GM12873 (cell line): ENCODE data around the gene HTRA1.

ENCODE experiments used
- TF ChIP-seq, protein P1 (sequence below): IDR thresholded peaks from 2 replicates; pipeline ENCODE4 v1.5.1; 2012; ENCODE audit warnings: low read depth, mild to moderate bottlenecking, moderate library complexity, low read length, control low read depth; ENCODE audit not compliant: insufficient read depth; ENCODE audit errors: missing control alignments

The HTRA1 gene

DNA sequence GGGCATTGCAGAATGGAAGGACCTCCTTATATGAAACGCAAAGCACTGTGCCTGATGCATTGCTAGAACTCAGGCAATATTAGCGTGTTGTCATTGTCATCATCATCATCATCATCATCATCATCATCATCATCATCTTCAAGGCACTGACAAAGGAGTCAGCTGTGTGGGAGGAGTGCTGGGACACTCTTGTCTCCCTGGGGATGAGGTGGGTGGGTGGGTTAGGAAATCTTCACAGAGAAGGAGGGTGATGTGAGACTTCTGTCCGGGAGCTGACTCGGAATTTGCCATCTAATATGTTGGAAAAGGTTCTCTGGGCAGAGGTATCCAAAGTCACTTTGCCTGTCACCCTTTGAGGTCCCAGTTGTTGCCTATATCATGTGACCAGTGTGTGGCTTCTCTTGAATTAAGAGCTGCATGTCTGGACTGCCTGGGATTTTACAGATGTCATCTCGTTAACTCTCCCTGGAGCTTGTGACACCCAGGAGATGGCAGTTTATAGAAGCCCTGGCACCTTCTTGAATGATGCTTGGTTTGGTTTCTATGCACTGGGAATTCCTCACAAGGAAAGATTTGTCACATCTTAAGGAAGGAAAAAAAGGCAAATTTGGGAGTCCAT, 7.1 kb downstream of the HTRA1 start:
- TF ChIP-seq, protein P1, sequence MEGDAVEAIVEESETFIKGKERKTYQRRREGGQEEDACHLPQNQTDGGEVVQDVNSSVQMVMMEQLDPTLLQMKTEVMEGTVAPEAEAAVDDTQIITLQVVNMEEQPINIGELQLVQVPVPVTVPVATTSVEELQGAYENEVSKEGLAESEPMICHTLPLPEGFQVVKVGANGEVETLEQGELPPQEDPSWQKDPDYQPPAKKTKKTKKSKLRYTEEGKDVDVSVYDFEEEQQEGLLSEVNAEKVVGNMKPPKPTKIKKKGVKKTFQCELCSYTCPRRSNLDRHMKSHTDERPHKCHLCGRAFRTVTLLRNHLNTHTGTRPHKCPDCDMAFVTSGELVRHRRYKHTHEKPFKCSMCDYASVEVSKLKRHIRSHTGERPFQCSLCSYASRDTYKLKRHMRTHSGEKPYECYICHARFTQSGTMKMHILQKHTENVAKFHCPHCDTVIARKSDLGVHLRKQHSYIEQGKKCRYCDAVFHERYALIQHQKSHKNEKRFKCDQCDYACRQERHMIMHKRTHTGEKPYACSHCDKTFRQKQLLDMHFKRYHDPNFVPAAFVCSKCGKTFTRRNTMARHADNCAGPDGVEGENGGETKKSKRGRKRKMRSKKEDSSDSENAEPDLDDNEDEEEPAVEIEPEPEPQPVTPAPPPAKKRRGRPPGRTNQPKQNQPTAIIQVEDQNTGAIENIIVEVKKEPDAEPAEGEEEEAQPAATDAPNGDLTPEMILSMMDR, result no peak

DNA sequence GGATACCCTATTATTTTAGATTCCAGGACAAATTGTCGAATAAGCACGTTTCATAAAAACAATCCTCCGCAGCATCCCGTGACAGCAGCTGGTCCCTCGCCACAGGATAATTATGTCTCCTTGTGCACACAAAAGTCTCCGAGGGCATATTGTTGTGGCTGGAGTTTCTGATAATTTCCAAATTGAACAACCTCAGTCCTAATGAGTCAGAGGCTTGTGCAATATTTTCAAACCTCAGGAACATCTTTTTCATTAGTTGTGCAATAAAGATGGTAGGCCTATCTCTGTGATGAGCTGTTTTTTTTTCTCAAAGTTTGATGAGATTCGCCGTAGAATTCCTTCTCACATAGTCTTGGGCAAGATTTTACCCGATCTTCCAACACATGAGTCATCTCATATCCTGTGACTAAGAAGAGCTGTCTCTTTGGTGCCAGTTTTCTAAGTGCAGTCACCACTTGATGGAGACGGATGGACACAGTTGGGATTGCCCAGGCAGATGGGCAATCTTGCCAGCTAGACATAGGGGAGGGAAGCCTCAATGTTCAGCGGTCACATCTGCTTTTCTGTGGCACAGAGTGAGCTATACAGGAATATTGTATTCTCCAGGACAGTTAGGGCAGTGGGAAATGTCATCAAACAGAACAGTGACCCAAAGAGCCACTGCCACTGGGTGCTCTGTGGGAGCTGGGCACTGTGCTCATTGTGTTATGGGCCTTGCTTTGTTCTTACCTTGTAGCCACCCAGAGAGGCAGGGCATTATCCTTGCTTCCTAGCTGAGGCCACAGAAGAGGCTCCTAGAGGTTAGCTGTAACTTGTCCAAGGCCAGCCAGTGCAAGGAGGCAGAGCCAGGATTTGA, 7.8 kb downstream of the HTRA1 start:
- TF ChIP-seq, protein P1, result no peak

DNA sequence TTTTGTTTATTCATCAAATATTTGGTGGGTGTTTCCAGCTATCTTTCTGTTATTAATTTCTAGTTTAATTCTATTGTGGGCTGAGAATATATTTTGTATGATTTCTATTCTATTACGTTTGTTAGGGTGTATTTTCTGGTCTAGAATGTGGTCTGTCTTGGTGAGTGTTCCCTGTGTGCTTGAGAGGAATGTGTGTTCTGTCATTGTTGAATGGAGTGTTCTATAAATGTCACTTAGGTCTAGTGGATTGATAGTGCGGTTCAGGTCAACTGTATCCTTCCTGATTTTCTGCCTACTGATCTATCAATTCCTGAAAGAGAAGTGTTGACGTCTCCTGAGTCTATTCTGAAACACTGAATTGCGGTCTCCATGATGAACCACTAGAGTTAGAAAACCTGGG, 8.5 kb downstream of the HTRA1 start:
- TF ChIP-seq, protein P1, result no peak

DNA sequence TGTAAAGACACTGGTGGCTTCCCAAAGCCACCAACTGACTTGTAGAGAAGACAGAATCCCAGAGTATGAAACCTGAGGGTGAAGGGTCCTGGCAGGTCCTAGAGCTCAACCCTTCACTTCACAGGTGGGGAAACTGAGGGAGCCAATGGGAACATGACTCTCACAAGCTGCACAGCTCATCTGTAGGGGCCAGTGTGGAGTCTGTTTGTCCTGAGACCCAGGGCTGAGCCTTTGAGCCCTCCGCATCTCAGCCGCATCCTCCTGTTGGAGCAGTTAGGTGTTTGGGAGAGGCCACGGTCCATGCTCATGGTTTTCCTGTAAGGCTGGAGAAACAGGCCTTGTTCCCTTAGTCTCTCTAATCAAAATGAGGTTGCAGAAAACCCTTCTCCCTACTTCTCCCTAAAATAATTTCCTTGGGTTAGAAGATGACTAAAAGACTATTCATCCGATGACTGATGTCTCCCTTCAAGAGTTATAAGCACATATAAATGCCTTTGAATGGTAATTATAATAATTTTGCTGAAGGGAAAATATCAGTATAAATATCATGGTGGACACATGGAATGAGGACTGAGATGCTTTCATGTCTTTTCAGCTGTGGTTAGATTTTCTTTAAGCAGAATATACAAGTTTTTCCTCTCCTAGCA, 10.3 kb downstream of the HTRA1 start:
- TF ChIP-seq, protein P1, result no peak

DNA sequence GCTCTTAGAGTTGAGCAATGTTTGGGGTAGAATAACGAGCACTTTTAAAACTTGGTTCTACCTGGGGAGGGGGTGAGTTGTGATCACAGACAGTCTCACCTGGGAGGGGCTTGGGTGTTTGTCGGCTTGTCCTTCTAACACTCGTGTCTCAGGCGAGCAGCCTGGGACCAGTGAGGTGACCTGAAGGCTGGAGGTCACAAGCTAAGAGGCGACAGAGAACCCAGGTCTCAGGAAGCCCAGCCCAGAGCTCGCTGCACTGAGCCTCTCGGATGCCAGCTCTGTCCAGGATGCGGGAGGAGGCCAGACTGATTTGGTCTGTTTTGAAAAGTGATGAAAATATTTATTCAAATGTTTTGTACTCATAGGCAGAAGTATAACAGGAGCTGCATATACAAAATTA, 11.8 kb downstream of the HTRA1 start:
- TF ChIP-seq, protein P1, result no peak

DNA sequence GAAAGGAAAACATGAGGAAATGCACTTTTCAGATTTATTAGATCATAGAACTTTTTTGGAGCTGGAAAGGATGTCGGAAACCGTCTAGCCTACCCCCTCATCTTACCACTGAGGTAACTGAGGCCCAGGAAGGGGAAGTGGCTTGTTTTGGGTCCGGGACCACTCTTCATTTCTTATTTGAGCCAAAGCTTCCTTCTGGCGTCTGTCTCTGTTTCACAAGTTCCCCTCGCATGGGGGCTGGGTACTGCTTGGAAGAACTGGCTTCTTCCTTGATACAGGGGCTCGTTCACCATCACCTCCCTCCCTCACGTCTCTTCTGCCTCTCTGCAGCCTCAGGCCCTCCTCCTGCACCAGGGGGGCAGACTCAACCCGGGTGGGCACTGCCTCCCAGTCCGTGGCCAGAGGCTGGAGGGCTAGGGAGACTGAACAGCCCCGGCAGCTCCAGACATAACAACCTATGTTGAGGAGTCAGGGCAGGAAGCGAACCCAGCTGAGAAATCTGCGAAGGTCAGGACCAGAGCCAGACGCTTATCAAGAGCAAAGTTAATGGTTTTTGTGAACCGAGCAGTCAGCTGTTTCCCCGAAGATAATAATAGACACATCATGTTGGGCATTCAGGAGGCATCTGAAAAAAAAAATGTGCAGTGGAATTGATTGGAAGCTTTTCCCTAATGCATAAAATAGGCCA, 12.9 kb downstream of the HTRA1 start:
- TF ChIP-seq, protein P1, result no peak

DNA sequence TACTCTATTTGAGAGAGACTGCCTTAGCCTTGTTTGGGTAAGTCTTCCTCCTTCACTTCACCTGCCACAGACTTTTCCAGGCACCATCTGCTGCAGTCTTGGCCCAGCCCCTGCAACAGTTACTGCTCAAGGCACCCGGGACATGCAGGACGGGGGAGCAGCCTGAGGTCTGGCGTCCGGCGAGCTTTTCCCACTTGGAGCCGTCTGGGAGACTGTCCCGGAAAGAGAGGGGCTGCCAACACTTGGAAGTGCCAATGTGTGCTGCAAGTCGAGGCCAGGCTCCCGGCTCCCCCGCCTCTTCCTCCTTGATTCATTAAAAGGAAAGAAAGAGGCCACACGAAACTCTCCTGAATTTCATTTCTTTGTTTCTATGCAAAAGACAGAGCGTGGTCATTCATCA, 13.7 kb downstream of the HTRA1 start:
- TF ChIP-seq, protein P1, result no peak
